Measurements from ENCODE around the gene SIK2.

SIK2 gene

DNA sequence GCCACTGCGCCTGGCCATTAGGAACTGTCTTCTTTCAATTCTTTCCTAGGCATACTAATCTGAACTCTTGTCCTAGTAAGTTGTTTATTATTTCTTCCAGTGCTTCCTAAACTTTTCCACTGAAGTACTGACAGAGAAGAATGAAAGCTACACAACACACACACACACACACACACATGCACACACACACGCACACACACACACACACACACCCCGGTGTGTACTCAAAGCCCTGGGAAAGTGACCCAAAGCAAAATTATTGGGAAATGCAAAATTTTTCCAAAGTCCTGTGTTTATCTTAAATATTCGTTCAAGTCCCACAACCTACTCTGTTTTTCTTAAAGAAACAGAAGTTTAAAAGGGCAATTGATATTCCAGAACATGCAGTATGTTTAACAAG, 19.4 kb upstream of the SIK2 start:
- no peak for DNase-seq

DNA sequence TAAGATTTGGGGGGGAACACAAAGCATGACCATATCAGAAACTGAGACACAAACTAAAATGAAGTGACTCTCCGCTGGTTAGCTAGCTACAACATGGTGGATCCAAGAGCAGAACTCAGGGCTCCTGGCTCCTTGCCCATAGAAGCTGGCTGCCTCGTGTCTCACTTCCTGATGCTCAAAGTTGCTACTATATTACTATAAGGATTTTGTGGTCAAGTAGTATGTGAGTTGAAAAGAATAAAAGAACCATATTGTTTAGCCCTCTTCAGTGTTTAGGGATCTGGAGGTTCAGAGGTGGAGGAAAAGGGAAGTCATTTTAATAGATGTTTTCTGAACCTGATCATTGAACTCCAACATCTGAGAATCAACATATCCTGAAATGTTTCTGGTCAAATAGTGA, 16.9 kb upstream of the SIK2 start:
- DNase-seq, result no peak

DNA sequence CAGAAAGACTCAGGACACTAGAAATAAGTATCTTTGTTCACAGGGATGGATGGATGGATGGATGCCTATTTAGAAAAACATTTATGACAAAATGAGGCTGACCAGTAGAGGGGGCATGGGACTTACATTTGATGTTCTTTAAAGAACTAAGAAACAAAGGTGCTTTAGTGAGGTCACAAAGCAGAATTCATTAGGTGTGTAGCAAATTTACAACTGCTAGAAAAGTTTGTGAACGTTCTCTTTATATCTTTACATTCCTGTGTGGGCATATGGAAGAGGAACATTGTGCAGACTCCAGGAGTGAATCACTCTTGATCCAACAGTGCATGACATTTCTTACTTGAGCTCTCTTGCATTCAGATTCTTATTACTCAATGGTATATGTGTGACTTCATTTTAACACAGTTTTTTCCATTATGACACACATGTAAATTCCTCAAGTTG, 15.8 kb upstream of the SIK2 start:
- no peak for DNase-seq

DNA sequence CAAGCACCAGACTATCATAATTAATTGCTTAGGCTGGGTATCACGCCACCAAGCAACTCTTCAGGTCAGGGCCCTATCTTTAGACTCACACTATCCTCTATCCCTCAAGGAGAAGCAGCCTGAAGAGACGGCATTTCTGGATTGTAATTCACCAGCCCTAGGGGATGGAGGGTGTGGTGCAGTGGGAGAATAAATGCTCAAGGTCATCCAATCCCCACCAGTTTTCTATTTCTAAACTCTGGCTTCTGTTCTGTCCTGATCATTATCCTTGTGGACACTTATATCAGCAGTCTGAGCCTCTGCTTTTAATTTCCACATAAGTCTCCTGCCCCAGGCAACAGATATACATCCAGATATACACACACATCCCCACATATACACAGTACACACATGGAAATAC, 13.1 kb upstream of the SIK2 start:
- DNase-seq, result no peak

DNA sequence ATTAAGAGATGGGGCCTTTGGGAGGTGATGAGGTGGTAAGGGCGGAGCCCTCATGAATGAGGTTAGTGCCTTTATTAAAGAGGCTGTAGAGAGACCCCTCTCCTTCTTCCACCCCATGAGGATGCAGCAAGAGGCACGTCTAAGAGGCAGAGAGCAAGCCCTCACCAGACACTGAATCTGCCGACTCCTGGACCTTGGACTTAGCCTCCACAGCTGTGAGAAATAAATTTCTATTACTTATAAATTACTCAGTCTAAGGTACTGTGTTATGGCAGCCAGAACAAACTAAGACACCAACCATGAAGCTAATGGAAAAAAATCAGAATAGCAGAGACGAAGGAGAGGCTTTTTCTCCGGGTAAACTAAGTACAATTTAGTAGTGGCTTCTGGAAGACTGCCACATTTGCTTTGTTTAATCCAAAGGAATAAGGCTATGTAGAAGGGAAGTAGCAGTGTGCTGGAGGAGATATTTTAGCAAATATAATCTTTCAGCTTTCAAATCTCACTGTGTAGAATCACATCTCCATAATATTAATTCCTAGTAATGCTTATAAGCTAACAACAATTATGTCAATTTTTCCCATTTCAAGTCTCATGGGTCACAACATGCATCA, 12.3 kb upstream of the SIK2 start:
- DNase-seq, result no peak

DNA sequence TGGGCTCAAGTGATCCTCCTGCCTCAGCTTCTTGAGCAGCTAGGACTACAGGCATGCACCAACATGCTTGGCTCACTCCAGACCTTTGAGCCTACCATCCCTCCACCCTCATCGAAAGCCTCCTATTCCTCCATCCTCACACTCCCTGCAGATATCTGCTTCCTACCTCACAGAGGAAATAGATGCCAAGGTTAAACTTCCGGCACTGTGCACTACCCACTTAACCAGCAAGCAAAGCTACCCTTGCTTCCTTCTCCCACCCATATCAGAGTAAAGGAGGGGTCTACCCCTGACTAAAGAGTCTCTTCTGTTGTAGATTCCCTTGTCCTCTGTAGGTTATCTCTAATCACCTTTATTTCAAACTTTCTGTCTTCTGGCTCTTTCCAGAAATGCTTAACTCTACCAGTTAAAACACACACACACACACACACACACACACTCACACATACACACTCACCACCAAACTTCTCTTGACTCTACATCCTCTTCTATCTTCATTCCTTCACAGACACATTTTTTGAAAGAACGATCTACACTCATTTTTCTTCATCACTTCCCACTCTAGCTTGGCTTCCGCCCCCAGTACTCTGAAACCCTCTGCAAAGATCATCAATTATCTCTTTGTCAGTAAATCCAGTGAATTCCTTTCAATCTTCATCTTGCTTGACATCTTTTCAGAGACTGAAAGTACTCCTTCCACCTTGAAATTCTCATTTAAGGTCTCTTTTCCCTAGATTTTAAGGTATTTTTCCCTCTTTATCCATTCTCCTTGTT, 10.9 kb upstream of the SIK2 start:
- DNase-seq, result no peak

DNA sequence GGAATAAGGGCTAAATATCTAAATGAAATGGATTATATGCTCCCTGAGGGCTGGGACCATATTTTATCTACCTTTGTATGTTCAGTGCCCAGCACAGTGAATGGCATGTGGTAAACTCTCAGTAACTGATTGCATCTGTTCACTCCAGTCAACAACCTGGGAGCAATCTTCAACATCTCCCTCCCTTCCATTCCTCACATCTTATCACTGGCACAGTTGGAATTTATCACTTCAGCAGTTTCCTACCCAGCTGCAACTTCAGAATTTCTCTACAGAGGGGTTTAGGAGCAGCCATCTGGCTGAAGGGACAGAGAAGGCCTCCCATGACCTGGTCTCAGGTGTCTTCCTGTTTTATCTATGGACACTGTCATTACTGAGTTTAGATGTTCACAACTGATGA, 9.8 kb upstream of the SIK2 start:
- no peak for DNase-seq

DNA sequence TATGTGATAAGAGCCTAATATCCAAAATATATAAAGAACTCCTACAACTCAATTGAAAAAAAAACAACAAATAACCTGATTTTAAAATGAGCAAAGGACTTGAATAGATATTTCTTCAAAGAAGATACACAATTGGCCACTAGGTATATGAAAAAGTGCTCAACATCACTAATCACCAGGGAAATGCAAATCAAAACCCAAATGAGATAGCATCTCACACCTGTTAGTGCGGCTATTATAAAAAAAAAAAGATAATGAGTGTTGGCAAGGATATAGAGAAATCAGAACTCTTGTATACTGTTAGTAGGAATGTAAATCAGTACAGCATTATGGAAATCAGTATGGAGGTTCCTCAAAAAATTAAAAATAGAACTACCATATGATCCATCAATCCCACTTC, 5.9 kb upstream of the SIK2 start:
- no peak for DNase-seq

DNA sequence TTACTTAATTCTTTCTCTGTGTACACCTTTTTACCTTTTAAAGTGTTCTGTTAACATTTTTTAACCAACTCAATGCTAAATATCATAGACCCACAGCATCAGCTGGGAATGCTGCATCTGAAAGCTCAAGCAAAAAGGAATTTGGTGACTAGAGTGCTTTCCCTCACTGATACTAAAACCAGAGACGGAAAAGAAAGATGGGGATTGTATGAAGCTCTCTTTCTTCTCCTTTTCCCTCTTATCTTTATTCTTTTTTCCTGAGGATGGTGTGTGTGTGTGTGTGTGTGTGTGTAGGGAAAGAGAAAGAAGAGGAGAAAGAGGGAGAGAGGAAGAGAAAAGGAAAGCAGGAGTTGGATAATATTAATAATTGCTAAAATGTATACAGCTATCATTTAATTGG, 4.1 kb upstream of the SIK2 start:
- no peak for DNase-seq

DNA sequence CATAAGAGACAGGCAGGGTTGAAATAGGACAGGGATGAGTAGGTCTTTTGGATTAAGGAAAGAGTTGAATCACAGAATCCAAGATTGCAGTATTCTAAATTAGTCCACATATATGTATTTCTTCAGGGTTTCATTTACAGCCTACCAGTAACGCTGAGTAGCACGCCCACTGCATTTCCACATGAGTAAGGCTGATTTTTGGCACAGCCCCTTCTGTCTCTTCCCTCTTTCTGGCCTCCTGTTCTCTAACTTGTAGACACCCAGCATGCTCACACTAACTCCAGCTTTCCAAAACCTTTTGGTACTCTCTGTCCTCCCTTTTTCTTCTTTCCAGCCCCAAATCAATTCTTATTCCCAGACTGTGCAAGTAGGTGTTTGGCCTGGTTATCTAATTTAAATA, 3.7 kb upstream of the SIK2 start:
- no peak for DNase-seq

DNA sequence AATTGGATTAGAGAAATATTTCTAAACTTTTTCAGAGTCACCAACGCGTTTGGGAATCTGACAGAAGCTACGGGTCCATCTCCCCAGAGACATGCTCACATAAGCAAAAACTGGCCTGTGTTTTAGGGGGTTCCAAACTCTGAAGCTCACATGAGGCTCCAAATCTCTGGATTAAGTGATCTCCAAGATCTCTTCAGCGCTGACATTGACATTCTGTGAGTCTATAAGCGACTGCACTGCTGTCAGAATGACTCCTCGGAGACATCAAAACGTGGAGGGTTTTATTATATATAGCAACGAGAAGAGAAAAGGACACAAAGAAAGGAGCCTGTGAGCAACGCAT, 642 bp upstream of the SIK2 start:
- DNase-seq, result no peak

DNA sequence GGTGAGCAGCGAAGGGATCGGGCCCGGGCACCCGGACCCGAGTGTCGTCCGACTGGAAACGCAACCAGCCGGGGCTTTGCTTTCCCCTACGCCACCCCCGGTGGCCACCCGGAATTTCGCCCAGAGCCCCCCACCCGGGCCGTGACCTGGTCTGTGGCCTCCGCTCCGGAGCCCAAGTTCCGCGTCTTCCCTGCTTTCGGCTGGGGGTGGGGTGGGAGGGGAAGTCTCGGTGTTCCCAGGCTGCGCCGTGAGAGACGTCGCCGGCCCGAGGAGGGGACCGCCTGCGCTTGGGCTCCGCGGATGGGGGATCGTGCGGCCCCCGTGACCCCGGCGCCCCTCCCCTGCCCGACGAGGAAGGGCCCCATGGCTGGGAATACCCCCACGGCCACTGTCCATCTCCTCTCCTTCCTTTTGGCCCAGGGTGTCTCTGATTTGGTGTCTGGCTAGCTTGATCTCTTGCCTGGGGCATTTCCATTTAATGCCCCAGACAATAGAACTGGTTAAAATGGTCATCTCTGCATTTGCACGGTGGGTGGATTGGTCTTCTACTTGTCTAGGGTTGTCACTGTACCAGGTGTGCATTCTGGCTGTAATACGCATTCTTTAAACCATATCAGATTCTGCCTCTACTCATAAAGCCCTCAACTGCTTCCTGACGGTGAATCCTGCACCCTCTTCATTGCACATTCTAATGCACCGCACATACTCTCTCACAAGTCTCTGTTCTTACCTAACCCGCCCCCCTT, 789 bp downstream of the SIK2 start:
- peak; percentile 25 for DNase-seq

DNA sequence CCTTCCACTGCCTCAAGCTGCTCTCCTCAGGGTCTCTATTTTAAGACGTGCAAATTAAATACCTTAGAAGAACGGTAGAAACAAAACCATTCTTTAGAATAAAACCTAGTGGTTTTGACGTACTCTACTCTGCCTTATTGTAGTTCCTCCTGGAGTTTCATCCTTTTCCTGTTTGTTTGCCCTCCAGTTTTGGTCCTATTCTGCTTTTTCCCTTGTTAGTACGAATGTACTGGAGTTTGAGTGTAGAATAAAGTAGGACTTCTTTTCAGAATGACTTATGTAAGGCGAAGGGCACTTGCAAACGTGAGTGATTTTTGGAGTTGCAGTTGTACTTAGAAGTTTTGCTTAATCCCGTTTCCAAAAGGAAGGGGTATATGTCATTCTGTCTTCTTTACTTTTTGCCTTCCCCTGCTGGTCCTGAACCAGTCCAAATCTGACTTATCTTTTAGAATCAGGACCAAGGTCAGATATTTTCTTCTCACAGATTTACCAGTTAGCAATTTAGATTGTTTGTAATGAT, 1.4 kb downstream of the SIK2 start:
- DNase-seq, result no peak

DNA sequence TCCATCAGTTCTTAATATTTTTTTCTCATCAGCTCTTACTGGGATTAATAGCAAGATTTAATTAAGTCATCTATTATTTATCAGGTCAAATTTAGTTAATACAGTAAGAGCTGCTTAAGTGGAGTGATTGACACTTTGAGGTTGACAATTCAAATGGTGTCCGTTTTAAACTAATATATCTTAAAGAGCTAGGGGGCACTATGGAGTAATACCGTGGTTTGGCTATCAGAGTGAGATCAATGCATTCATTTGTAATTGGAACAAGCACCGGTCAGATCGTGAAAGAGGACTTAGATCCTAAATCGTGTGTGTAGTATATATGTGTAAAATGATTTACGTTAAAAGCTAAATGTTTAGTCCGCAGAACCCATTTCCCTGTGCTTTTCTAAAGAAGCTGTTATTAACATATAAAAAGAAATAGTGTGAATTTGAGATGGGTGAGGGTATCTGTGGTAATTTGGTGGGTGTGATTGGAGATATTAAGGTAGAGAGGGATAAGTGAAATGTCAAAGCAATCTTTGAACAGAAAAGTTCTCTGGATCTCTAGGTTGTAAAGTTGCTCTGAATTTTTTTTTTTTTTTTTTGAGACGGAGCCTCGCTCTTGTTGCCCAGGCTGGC, 2.3 kb downstream of the SIK2 start:
- no peak for DNase-seq

DNA sequence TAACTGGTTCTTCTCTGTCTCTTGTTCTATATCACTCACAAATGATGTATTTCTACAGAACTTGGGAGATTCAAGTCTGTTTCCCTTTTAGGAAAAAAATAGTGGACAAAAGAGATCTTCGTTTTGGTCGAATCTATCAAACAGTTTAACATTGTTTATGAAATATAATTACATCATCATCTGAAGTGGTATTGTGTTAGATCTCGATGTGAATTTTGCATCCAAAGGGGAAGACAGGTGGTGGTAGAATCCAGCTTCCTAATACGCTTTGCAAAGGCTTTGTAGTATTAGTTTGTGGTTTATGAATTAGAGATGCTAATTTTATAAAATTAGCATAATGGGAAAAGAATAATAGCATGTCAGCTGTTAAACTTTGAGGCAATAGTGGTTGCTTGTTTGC, 3.4 kb downstream of the SIK2 start:
- no peak for DNase-seq

DNA sequence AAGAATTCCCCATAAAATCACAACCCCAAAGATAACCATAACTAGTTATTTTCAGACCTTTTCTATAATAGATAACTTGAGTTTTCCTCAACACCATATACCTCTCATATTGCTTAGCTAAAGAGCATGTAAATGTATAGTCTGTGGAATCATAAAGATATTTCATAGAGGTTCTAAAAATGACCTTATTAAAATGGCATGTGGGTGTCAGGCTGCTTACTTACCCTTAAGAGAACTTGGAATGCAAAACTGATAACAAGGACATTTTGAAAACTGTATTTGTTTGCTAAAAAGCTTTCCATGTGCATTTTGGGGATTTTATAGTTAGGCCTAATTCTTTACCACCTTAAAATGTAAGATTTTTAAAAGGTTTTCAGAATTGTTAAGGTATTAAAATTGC, 4.7 kb downstream of the SIK2 start:
- DNase-seq, result no peak

DNA sequence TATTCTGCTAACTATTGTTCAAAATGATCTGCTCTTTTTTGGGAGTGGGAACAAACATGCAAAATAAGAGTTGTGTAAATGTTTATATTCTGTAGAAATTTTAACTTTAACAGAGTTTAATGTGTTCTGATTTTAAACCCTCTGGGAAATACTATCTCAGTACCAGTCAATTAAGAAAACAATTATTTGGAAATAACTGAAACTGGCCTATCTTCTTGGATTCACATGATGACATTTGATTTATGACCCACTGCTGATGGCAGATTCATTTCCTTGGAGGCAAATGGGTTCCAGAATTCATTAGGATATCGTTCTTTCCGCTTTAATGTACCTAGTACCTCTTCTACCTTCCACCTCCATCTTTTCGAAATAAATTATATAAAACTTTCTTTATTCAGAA, 5.5 kb downstream of the SIK2 start:
- no peak for DNase-seq

DNA sequence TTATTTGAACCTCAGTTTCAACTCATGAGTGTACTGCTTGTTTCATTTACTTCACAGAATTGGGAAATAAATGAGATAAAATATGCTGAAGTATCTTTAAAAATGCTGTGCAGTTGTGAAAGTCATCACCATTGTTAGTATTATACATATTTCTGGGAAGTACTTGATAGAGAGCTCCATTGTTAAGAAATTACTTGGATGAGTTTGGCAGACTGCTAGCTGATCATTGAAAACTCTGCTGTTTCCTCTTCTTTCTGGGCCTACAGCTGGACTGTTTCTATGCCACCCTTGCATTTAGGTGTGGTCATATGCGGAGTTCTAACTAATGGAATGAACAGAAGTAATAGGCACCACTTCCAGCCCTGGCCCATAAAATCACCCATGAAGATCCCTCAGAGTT, 10.0 kb downstream of the SIK2 start:
- DNase-seq, result no peak

DNA sequence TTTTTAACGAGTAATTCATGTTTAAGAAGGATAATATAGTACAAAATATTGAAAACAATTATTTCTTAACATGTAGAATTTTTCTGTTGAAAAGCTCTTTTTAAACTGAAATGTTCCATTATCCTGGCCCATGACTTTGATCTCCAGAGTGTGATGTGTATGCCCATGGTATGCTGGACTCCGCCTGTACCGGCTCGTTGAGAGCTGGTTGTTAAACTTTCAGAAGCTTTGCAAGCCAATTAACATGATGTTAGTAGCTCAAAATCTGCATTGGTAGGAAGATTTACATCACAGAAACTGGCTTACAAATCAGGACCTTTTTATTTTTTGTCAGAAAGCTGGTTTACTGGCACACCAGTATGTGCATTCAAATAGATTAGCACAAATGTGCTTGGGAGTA, 15.0 kb downstream of the SIK2 start:
- DNase-seq, result no peak

DNA sequence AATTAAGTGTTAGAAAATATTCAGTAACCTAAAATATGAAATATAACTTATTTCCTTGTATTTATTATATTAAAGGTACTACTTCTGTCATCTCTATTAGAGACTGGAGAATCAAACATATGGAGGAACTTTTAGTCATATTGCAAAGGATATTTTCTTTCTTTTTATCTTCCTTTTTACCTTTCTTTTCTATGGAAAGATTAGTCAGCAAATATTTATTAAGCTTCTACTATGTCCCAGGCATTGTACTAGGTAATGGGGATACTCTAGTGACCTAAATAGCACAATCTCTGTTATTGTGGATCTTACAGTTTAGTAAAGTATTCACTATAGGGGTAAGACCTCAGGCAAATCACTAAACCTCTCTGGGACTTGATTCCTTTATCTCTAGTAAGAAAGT, 18.3 kb downstream of the SIK2 start:
- DNase-seq, result no peak

DNA sequence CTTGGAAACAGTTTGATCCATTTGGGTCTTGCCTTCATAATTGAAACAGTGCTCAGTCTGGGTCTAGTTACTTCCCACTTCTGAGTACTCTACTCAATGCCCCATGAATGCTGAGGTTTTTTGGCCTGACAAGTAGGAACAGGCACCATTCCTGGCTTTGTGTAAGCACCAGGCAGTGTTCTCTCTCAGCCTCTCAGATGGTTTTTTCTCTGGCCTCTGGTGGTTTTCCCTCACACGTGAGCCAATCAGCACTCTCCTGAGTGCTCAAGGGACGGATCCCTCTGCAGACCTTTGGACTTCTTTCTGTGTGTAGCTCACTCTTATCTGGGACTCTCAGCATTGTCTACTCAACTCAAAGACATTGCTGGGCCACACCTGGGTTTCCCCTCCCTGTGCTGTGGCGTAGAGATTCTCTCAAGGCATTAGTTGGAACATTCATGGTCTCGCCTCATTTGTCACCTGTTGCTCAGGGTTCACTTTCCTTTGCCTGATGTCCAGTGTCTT, 21.3 kb downstream of the SIK2 start:
- no peak for DNase-seq

DNA sequence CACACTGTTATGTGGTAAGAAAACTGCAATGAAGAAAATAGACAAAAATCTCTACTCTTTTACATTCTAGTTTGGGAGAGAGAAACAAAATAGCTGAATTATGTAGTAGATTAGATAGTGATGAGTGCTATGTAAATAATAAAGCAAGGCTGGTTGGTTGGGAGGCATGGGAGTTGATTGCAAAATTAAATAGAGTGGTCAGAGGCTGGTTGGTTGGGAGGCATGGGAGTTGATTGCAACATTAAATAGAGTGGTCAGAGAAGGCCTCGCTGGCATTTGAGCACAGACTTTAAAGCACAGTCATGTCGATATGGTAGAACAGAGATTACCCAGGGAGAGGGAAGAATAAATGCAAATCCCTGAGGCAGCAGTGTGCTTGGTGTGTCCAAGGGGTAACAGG, 22.4 kb downstream of the SIK2 start:
- no peak for DNase-seq

DNA sequence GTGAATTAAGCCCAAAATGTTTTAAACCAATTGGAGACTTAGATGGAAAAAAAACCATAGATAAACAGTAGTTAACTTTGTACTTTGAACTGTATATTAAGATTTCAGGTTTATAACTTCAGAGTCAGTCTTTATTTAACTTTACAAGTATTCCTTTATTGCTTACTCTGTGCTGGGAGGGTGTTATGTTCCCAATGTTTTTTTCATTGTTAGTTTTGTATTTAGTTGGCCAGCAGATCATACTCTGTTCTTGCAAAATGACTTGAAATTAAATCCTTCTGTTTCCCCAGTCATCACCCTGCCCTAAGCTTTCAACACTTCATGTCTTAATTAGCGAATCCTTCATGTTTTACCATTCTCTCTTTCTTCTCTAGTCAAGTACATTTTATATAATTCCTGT, 25.3 kb downstream of the SIK2 start:
- no peak for DNase-seq

DNA sequence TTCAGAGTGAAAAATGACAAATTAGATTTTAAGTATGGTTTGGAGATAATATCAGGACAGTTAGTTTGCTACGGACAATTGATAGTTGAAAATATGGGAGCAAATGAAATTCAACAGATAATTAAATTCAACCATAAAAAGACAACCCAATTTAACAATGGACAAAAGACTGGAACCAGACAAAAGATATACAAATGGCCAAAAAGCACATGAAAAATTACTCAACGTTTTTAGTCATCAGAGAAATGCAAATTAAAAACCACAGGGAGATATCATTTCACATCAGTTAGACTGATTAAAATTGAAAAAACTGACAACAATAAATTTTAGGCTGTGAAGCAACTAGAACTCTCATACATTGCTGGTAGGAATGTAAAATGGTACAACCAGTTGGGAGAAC, 27.2 kb downstream of the SIK2 start:
- DNase-seq, result no peak

All from 8988T (cell line).